Duodenal mucosa (tissue), 2 donors: ENCODE data around the gene C5.

Experiments
- H3K27ac ChIP-seq: one replicate; pipeline ENCODE4 v1.7.0; 2013; ENCODE audit warnings: low read depth, low read length
- H3K27me3 ChIP-seq, 2 donors: one replicate each; pipeline ENCODE4 v1.7.0; 2013; ENCODE audit warnings: low read length in 2 of 2, control low read depth in 1 of 2; ENCODE audit not compliant: insufficient read depth in 2 of 2, control insufficient read depth in 1 of 2
- H3K36me3 ChIP-seq, 2 donors: one replicate each; pipeline ENCODE4 v1.7.0; 2013; ENCODE audit warnings: low read length in 2 of 2, control low read depth in 1 of 2; ENCODE audit not compliant: insufficient read depth in 2 of 2, control insufficient read depth in 1 of 2
- H3K4me1 ChIP-seq, 2 donors: one replicate each; pipeline ENCODE4 v1.7.0; 2013; ENCODE audit warnings: low read length in 2 of 2, control low read depth in 1 of 2; ENCODE audit not compliant: insufficient read depth in 2 of 2, control insufficient read depth in 1 of 2
- H3K4me3 ChIP-seq, 2 donors: one replicate each; pipeline ENCODE4 v1.7.0; 2013; ENCODE audit warnings: low read length in 2 of 2, low read depth in 1 of 2
- H3K9ac ChIP-seq, 2 donors: one replicate each; pipeline ENCODE4 v1.7.0; 2013; ENCODE audit warnings: low read length in 2 of 2, low read depth in 1 of 2
- H3K9me3 ChIP-seq, 2 donors: one replicate each; pipeline ENCODE4 v1.7.0; 2013; ENCODE audit warnings: low read length in 2 of 2, control low read depth in 1 of 2; ENCODE audit not compliant: control insufficient read depth in 1 of 2

C5 gene

DNA sequence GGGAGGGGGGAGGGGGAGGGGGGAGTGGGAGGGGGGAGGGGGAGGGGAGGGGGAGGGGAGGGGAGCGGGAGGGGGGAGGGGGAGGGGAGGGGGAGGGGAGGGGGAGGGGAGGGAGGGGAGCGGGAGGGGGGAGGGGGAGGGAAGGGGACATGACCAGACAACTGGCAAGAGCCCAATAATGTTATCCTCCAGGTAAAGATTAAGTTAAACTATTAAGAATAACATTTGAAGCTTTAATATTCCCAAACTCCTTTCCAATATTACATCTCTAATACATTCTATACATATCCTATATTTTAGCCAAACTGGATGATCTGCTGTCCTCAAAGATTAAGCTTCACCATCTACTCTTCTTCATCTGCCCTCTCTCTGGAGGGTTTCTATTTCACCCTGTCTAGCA lies 25.8 kb downstream of the C5 start:
- Histone ChIP-seq H3K27me3 (no peaks in the 10 kb centered on the region), H3K27ac (no peak overlapping the region), H3K9me3 (no peaks in the 10 kb centered on the region), H3K4me3 (no peak overlapping the region), H3K9ac (no peak overlapping the region), H3K36me3 (peaks cover 0 to 5% of the 10 kb centered on the region in 2 donors), H3K4me1 (peaks cover 12 to 13% of the 10 kb centered on the region in 2 donors)

DNA sequence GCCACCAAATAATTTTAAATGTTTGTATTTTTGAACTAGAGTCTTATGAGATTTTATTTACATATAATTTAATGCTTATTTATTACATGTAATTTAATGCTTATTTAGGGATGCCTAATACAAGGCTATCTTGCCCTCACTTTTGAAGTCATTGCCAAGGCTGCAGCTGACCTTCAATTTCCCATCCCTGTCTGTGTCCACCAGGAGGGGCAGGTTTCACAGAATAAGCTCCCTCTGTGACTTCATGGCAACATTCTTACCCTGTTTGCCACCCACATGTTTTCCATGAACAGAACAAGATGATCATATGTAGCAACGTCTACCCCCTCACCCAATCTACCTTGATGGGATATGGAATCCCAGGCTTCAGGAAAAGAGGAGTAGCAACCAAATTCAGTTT lies 27.0 kb downstream of the C5 start:
- no peak overlapping the region for H3K27ac ChIP-seq
- H3K4me3 ChIP-seq = no peak overlapping the region
- no peaks in the 10 kb centered on the region for H3K9me3 ChIP-seq
- H3K36me3 ChIP-seq = peaks cover 0 to 5% of the 10 kb centered on the region in 2 donors
- H3K9ac ChIP-seq = no peak overlapping the region
- no peaks in the 10 kb centered on the region for H3K27me3 ChIP-seq
- peaks cover 12 to 13% of the 10 kb centered on the region in 2 donors for H3K4me1 ChIP-seq

DNA sequence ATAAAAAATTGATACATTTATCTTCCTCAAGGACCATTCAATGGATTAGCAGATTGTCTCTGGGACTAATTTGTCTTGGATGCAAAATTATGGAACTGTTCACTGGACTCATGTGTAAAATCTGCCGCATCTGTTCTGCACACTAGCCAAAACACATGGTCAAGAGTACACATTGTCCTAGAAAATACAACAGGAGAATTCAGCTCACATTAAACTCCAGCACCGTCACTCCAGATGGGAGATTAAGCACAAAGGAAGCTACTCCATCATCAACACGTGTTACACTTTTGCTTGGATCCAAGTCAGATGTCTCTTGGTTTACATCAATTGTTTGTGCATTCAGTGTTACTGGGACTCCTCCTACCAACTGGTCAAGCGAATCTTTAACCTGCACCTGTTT lies 28.8 kb downstream of the C5 start:
- Histone ChIP-seq H3K36me3 (peaks cover 0 to 10% of the 10 kb centered on the region in 2 donors), H3K9ac (no peak overlapping the region), H3K4me3 (no peak overlapping the region), H3K9me3 (no peaks in the 10 kb centered on the region), H3K27ac (no peak overlapping the region), H3K4me1 (peaks cover 3 to 6% of the 10 kb centered on the region in 2 donors), H3K27me3 (no peaks in the 10 kb centered on the region)

DNA sequence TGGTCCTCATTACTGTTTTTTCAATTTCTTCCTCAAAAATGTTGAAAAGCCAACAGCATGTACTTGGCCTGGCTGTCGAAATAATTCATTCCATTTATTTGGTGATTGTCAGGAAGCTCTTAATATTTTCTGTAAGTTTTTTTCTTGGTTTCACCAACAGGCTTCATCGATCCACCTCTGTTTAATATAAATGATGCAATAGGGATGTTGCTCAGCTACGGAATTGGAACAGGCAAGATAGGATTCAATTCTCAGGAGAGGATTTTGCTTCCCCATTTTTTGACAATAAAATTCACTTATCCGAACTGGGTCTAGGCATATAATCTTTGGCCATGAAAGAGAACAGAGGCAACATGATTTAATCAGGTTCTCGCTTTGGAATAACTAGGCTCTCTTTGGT lies 30.8 kb downstream of the C5 start:
- no peaks in the 10 kb centered on the region for H3K9me3 ChIP-seq
- no peak overlapping the region for H3K4me3 ChIP-seq
- peaks cover 0 to 10% of the 10 kb centered on the region in 2 donors for H3K36me3 ChIP-seq
- H3K4me1 ChIP-seq = no peaks in the 10 kb centered on the region
- H3K27me3 ChIP-seq = no peaks in the 10 kb centered on the region
- no peak overlapping the region for H3K27ac ChIP-seq
- no peak overlapping the region for H3K9ac ChIP-seq

DNA sequence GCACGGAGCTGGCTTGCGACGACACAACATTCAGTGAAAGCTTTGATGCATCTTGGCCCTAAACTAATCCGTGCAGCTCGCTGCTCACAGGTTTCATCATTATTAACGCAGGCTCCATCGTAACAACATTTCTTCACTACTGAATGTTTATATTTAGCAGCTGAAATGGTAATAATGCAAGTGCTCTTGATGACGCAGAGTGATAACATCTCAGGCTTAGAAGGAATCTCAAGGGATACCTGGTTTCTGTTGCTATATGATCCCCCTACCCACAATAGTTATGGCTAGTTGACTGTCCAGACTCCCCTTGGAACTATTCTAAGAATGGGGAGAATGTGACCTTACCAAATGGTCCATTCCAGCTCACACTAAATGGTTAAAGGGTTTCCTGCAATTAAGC lies 36.2 kb downstream of the C5 start:
- Histone ChIP-seq H3K9ac (no peak overlapping the region), H3K36me3 (peaks cover 0 to 5% of the 10 kb centered on the region in 2 donors)

DNA sequence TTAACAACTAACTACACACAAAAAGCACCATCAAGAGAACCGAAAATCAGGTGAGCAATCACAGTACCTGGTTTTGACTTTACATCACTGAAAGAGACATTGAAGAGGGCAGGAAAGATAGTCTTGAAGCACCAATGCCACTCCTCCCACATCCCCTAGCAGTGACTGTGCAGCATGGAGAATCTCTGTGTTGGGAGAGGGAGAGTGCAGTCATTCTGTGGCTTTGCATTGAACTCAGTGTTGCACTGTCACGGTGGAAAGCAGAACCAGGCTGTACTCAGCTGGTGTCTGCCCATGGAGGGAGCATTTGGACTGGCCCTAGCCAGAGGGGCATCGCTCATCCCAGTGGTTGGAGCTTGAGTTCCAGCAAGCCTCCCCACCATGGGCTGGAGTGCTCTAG lies 40.4 kb downstream of the C5 start:
- no peaks in the 10 kb centered on the region for H3K27me3 ChIP-seq
- no peak overlapping the region for H3K9ac ChIP-seq
- no peaks in the 10 kb centered on the region for H3K9me3 ChIP-seq
- no peaks in the 10 kb centered on the region for H3K4me1 ChIP-seq
- H3K4me3 ChIP-seq = no peak overlapping the region
- H3K27ac ChIP-seq = no peak overlapping the region
- H3K36me3 ChIP-seq = no peaks in the 10 kb centered on the region

More for the DNA sequence above, 36.2 kb downstream of the C5 start:
- H3K4me3 ChIP-seq = no peak overlapping the region
- no peaks in the 10 kb centered on the region for H3K4me1 ChIP-seq
- H3K27ac ChIP-seq = no peak overlapping the region
- no peaks in the 10 kb centered on the region for H3K9me3 ChIP-seq
- no peaks in the 10 kb centered on the region for H3K27me3 ChIP-seq

DNA sequence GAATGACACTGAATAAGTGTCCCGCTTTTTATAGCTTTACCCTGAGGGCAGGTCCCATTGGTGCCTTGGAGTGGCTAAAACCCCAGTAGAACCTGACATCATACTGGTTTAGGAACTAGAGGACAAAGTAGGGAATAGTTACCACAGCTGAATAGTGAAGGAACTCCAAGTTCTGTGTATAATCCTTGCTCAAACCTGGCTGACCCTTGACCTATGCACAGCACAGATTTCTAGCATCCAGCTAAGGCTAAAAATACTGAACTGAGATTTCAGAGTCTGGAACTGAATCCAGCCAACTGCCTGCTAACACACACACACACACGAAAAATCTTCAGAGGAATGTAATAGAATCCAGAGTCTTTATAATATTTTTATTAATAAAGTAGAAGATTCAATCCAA lies 50.8 kb downstream of the C5 start:
- no peak overlapping the region for H3K27ac ChIP-seq
- H3K27me3 ChIP-seq = no peaks in the 10 kb centered on the region
- H3K4me3 ChIP-seq = no peak overlapping the region
- H3K9me3 ChIP-seq = no peaks in the 10 kb centered on the region
- peaks cover 3 to 5% of the 10 kb centered on the region in 2 donors for H3K36me3 ChIP-seq
- no peaks in the 10 kb centered on the region for H3K4me1 ChIP-seq
- no peak overlapping the region for H3K9ac ChIP-seq

DNA sequence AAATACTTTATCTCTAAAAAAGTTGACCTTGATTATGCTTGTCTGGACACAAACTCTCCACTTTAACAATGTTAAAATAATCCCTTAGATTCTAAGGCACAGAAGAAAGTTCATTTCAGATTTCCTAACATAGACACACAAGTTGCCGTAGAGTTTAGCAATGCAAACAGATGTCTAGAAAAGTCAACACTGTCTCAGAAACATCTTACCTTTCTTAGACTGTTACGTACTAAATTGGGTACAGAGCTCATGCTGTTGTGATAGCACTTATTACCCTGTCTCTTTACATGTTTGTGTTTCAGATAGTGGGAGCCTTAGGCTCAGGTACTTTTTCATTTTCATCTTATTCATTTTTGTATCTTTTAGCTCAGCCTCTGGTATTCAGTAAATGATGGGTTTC lies 52.0 kb downstream of the C5 start:
- peaks cover 3 to 5% of the 10 kb centered on the region in 2 donors for H3K36me3 ChIP-seq
- no peak overlapping the region for H3K4me3 ChIP-seq
- no peak overlapping the region for H3K9ac ChIP-seq
- no peaks in the 10 kb centered on the region for H3K27me3 ChIP-seq
- H3K4me1 ChIP-seq = no peaks in the 10 kb centered on the region
- no peaks in the 10 kb centered on the region for H3K9me3 ChIP-seq
- H3K27ac ChIP-seq = no peak overlapping the region

DNA sequence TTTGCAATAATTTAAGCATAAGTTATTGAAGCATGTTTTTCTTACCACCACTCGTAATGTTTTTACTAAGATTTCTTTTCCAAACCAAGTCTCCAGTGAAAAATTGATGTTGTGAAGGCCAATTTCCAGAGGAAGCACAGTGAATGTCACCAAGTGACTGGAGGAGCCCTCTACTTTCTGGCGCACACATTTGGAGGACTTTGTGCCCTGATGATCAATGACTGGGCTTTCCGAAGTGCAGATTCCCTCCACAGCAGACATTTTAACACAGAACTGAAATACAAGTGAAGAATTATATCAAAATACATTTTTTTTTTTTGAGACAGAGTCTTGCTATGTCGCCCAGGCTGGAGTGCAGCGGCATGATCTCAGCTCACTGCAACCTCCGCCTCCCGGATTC lies 52.6 kb downstream of the C5 start:
- no peaks in the 10 kb centered on the region for H3K27me3 ChIP-seq

DNA sequence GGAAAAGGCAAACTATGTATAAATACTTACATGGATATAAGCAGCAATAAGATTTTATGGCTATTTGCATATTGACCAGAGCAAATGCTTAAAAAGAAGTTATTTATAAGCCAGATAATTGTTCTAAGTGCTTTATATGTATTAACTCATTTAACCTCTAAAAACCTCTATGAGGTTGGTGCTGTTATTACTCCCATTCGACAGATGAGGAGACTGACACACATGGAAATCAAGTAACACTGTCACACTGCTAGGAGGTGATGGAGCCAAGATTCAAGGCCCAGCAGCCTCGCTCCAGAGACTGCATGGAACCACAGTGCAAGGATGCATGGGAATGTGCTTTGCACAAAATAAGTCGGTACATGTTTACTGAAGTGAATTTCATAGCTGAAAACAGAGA lies 53.7 kb downstream of the C5 start:
- Histone ChIP-seq H3K9ac (no peak overlapping the region), H3K4me3 (no peak overlapping the region)

More for the DNA sequence above, 52.6 kb downstream of the C5 start:
- no peak overlapping the region for H3K9ac ChIP-seq
- peaks cover 2 to 3% of the 10 kb centered on the region in 2 donors for H3K36me3 ChIP-seq
- H3K27ac ChIP-seq = no peak overlapping the region
- H3K4me3 ChIP-seq = no peak overlapping the region
- H3K9me3 ChIP-seq = no peaks in the 10 kb centered on the region
- no peaks in the 10 kb centered on the region for H3K4me1 ChIP-seq

DNA sequence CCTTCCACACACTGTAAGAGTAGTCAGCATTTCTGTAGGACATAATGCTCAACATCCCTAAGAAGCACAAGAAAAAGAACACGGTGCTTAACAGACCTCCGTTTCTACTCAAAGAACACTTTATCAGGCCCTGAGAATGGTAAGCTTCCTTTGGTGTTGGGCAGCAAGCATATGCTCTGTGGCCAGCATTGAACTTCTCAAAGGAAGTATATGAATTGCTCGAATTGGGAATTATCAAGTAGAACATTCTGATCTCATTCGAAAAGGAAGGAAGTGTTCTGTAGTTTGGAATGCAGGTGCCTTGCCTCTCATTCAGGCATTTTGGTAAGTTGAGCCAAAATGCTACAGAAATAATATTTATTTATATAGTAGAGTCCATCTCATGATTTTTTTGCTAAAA lies 61.0 kb downstream of the C5 start:
- Histone ChIP-seq H3K9ac (no peak overlapping the region), H3K4me3 (no peak overlapping the region), H3K27me3 (no peaks in the 10 kb centered on the region), H3K36me3 (peaks cover 0 to 3% of the 10 kb centered on the region in 2 donors), H3K4me1 (no peaks in the 10 kb centered on the region), H3K27ac (no peak overlapping the region), H3K9me3 (no peaks in the 10 kb centered on the region)

More for the DNA sequence above, 53.7 kb downstream of the C5 start:
- Histone ChIP-seq H3K27ac (no peak overlapping the region), H3K4me1 (no peaks in the 10 kb centered on the region), H3K9me3 (no peaks in the 10 kb centered on the region), H3K27me3 (no peaks in the 10 kb centered on the region), H3K36me3 (no peaks in the 10 kb centered on the region)
